OCI-LY7 (cell line): Measurements from ENCODE around the gene RGS19. TPM values are rescaled to one million over a fixed set of nuclear protein-coding genes. Genes with fewer than 3 reads are reported as not detected.

Source experiments
- BruUV-seq: library from RNA; stranded (reverse); fragments of 400-500 nt; replicated peaks from 2 replicates; lab custom pipeline; 2021; lab: Mats Ljungman, UMichigan
- CTCF ChIA-PET: fragments of 300-600 bp; sonication (Branson Sonifier 250); formaldehyde crosslinking; loops from one replicate; lab custom pipeline; 2022; ENCODE audit warnings: antibody characterized with exemption; ENCODE audit not compliant: unreplicated experiment; lab: Charles Lee
- POLR2A ChIA-PET: fragments of 300-600 bp; sonication (Branson Sonifier 250); formaldehyde crosslinking; loops from one replicate; lab custom pipeline; 2022; ENCODE audit warnings: antibody characterized with exemption; lab: Charles Lee
- DNase-seq: peaks from one replicate; pipeline ENCODE4 v3.0.0-alpha.2; 2015; ENCODE audit warnings: low spot score
- H2AFZ ChIP-seq: fragments of 200-600 bp; sonication (generic), shearing (Covaris generic); 2 replicates; pipeline ENCODE4 v1.6.1; 2014; ENCODE audit warnings: mild to moderate bottlenecking, antibody characterized with exemption, low read length, moderate library complexity
- H3K27ac ChIP-seq: fragments of 200-600 bp; sonication (generic); 2 replicates; pipeline ENCODE4 v1.5.1; 2014; ENCODE audit warnings: mixed run types, low read depth, mild to moderate bottlenecking, moderate library complexity, low read length, inconsistent platforms; ENCODE audit not compliant: poor library complexity, severe bottlenecking
- H3K36me3 ChIP-seq: fragments of 200-600 bp; sonication (generic); 2 replicates; pipeline ENCODE4 v1.6.1; 2014; ENCODE audit warnings: mild to moderate bottlenecking, antibody characterized with exemption, low read length, moderate library complexity, mixed read lengths; ENCODE audit not compliant: insufficient read depth
- H3K4me1 ChIP-seq: fragments of 200-600 bp; sonication (generic); 2 replicates; pipeline ENCODE4 v1.5.1; 2014; ENCODE audit warnings: mild to moderate bottlenecking, low read length; ENCODE audit not compliant: insufficient read depth, poor library complexity, severe bottlenecking
- H3K4me2 ChIP-seq: fragments of 200-600 bp; sonication (generic); 2 replicates; pipeline ENCODE4 v1.6.1; 2014; ENCODE audit warnings: mild to moderate bottlenecking, low read length
- H3K4me3 ChIP-seq: fragments of 200-600 bp; sonication (generic); 2 replicates; pipeline ENCODE4 v1.5.1; 2014; ENCODE audit warnings: mild to moderate bottlenecking, low read depth, low read length; ENCODE audit not compliant: poor library complexity, severe bottlenecking
- H3K79me2 ChIP-seq: fragments of 200-600 bp; sonication (generic); 2 replicates; pipeline ENCODE4 v1.6.1; 2016; ENCODE audit warnings: low read depth, mild to moderate bottlenecking, low read length, moderate library complexity, mixed read lengths; ENCODE audit not compliant: insufficient read depth
- H3K9me2 ChIP-seq: fragments of 200-600 bp; sonication (generic); 2 replicates; pipeline ENCODE4 v1.6.1; 2016; ENCODE audit warnings: mild to moderate bottlenecking, low read length, mixed read lengths; ENCODE audit not compliant: insufficient read depth
- H3K9me3 ChIP-seq: fragments of 200-600 bp; sonication (generic); 2 replicates; pipeline ENCODE4 v1.6.1; 2014; ENCODE audit warnings: mild to moderate bottlenecking, mixed run types, low read length, mixed read lengths
- H4K20me1 ChIP-seq: fragments of 200-600 bp; sonication (generic); 2 replicates; pipeline ENCODE4 v1.6.1; 2014; ENCODE audit warnings: mild to moderate bottlenecking, antibody characterized with exemption, low read length, moderate library complexity, mixed read lengths; ENCODE audit not compliant: insufficient read depth
- CTCF ChIP-seq: fragments of 200-600 bp; sonication (generic); conservative IDR thresholded peaks from 2 replicates; pipeline ENCODE4 v1.5.1; 2014; ENCODE audit warnings: mild to moderate bottlenecking, antibody characterized with exemption, low read length, moderate library complexity, mixed read lengths
- EZH2phosphoT487 ChIP-seq: fragments of 200-600 bp; sonication (generic); IDR thresholded peaks from 2 replicates; pipeline ENCODE4 v1.6.1; 2018; ENCODE audit warnings: low read depth, borderline replicate concordance, mild to moderate bottlenecking, mixed run types, antibody characterized with exemption, low read length, moderate library complexity, mixed read lengths
- intact Hi-C: fragments of 100-400 bp; cut with micrococcal nuclease; formaldehyde crosslinking; loops from one replicate; pipeline ENCODE4 v1.10.0; 2022; ENCODE audit not compliant: unreplicated experiment
- total RNA-seq, 2 experiments: library from RNA; depleted of rRNA in 1 of 2; stranded (reverse); fragments of >200 nt in 1 of 2; shearing (Covaris generic) in 1 of 2; gene quantifications; 2 replicates each; pipeline ENCODE4 v1.2.3, GENCODE V29; 2014 to 2022

Gene RGS19
- total RNA-seq, 2 experiments from 2014 or later: 69.4 to 106 TPM

GRCh38 chr20:64032706-64033624 is 46.4 kb downstream of the RGS19 start:
- no peak for DNase-seq
- Histone ChIP-seq H3K4me1 (peaks cover 16% of the 10 kb centered on the region), H3K79me2 (no peaks in the 10 kb centered on the region), H3K36me3 (peaks cover 57% of the 10 kb centered on the region), H4K20me1 (no peaks in the 10 kb centered on the region), H3K9me2 (no peaks in the 10 kb centered on the region), H3K4me3 (no peak overlapping the region), H3K9me3 (no peaks in the 10 kb centered on the region), H2AFZ (no peak overlapping the region), H3K4me2 (no peak overlapping the region), H3K27ac (no peak overlapping the region)
- ChIA-PET CTCF (no interaction called here), POLR2A (interaction anchor here (0.6 kb wide), 1 partner anchor 1757 kb away, joined by 3 read pairs; no protein-coding TSS in a partner anchor)
- intact Hi-C loops: no loop called here
- no TSS peak for BruUV-seq
- TF ChIP-seq EZH2phosphoT487 (no peak), CTCF (no peak)

- H3K79me2 ChIP-seq: no peaks in the 10 kb centered on the region
- peaks cover 5% of the 10 kb centered on the region for H3K4me1 ChIP-seq
- H3K9me2 ChIP-seq: no peaks in the 10 kb centered on the region
- H2AFZ ChIP-seq: no peak overlapping the region
- H3K27ac ChIP-seq: no peak overlapping the region
- intact Hi-C loops: no loop called here
- ChIA-PET POLR2A (no interaction called here), CTCF (no interaction called here)
- H3K4me3 ChIP-seq: no peak overlapping the region
- peaks cover 68% of the 10 kb centered on the region for H3K36me3 ChIP-seq
- H4K20me1 ChIP-seq: no peaks in the 10 kb centered on the region
- no peaks in the 10 kb centered on the region for H3K9me3 ChIP-seq
- H3K4me2 ChIP-seq: no peak overlapping the region
- no TSS peak for BruUV-seq
- no peak for TF ChIP-seq CTCF
- TF ChIP-seq EZH2phosphoT487: no peak
- DNase-seq: no peak
These were observed 47.5 kb downstream of the RGS19 start for GRCh38 chr20:64031822-64032314.
